ENCODE measurements around the gene PNPLA2.
A peak's percentile ranks its signal among the peaks of the same experiment; 100 is the strongest.

The PNPLA2 gene

DNA sequence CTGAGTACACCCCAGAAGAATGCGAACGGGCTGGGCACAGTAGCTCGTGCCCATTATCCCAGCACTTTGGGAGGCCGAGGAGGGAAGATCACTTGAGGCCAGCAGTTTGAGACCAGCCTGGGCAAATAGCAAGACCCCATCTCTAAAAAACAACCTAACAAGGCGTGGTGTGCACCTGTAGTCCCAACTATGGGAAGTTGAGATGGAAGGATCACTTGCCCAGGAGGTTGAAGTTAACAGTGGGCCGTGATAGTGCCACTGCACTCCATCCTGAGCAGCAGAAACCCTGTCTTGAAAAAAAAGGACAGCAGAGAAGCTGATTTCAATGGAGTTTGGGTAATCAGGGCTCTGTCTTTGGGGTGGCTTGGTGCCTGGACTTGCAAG, 5.7 kb upstream of the PNPLA2 start:
- Histone ChIP-seq H3K4me3 (ENCODE audit: low read depth, low read length) (no peak overlapping the region), H3K27ac (ENCODE audit: low read depth, low read length) (peak overlapping the region; percentile 63), H3K4me1 (ENCODE audit: control insufficient read depth, insufficient read depth, low read length) (peaks cover 13% of the 10 kb centered on the region; the same call in 1 of the 2 replicates), H3K36me3 (ENCODE audit: control insufficient read depth, insufficient read depth, low read length) (peaks cover 34% of the 10 kb centered on the region), H3K27me3 (ENCODE audit: control insufficient read depth, insufficient read depth, low read length) (no peaks in the 10 kb centered on the region), H3K9ac (ENCODE audit: low read depth, low read length) (no peak overlapping the region), H3K9me3 (ENCODE audit: control insufficient read depth, insufficient read depth, low read length) (no peaks in the 10 kb centered on the region)

- Histone ChIP-seq H3K27me3 (ENCODE audit: control insufficient read depth, insufficient read depth, low read length) (no peaks in the 10 kb centered on the region), H3K9ac (ENCODE audit: low read depth, low read length) (no peak overlapping the region), H3K9me3 (ENCODE audit: control insufficient read depth, insufficient read depth, low read length) (no peaks in the 10 kb centered on the region), H3K27ac (ENCODE audit: low read depth, low read length) (peak overlapping the region; percentile 63), H3K4me1 (ENCODE audit: control insufficient read depth, insufficient read depth, low read length) (peaks cover 17% of the 10 kb centered on the region; the same call in 1 of the 2 replicates), H3K4me3 (ENCODE audit: low read depth, low read length) (no peak overlapping the region), H3K36me3 (ENCODE audit: control insufficient read depth, insufficient read depth, low read length) (peaks cover 34% of the 10 kb centered on the region)
Observed at GRCh38 chr11:813456-814096, 5.1 kb upstream of the PNPLA2 start.

DNA sequence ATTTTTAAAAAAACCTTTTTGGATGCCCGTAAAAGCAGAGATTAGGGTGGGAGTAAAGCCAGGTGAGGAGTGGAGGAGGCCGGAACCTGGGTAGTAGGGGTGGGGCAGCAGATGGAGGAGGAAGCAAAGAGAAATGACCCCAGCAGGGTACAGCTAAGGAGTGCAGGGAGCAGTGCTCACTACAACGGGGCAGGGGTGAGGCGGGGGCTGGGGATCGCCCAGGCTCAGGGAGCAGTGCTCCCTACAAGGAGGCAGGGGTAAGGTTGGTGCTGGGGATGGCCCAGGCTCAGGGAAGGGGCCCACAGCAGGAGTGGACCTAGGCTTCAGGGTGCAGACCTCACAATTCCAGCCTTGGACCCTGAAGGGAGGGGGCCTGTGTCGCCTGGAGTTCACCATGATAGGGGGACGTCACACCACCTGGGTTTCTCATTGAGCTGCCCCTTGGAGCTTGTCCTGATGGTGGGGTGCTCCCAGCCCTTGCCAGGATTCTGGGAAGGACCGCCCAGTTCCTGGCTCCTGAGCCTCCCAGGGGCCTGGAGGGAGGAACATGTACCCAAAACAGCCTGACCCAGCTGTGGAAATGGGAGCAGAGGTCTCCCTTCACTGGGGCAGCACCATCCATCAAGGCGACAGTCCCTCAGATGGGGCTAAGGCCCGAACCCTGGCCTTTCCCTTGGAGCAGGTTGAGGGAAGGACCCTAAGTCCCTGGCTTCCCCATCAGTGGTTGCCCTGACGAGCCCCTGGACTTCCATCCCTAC, 2.9 kb upstream of the PNPLA2 start:
- Histone ChIP-seq H3K9me3 (ENCODE audit: control insufficient read depth, insufficient read depth, low read length) (no peaks in the 10 kb centered on the region), H3K4me1 (ENCODE audit: control insufficient read depth, insufficient read depth, low read length) (peaks cover 22% of the 10 kb centered on the region), H3K36me3 (ENCODE audit: control insufficient read depth, insufficient read depth, low read length) (peaks cover 33% of the 10 kb centered on the region), H3K4me3 (ENCODE audit: low read depth, low read length) (no peak overlapping the region), H3K27ac (ENCODE audit: low read depth, low read length) (no peak overlapping the region), H3K9ac (ENCODE audit: low read depth, low read length) (no peak overlapping the region), H3K27me3 (ENCODE audit: control insufficient read depth, insufficient read depth, low read length) (no peaks in the 10 kb centered on the region)

DNA sequence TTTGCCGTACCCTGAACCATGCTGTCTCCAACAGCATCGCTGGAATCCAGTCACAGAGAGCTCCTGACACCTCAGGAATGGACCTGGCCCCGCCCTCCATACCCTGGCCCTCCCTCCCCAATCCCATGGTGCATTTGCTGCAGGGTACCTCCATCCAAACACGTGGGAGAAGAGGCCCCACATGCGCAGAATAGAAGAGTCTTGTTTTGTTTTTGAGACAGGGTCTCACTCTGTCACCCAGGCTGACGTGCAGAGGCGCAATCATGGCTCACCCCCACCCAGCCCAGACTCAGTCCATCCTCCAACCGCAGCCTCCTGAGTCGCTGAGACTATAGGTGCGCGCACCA, 2.3 kb upstream of the PNPLA2 start:
- Histone ChIP-seq H3K9me3 (ENCODE audit: control insufficient read depth, insufficient read depth, low read length) (no peaks in the 10 kb centered on the region), H3K27ac (ENCODE audit: low read depth, low read length) (no peak overlapping the region), H3K4me3 (ENCODE audit: low read depth, low read length) (no peak overlapping the region), H3K27me3 (ENCODE audit: control insufficient read depth, insufficient read depth, low read length) (no peaks in the 10 kb centered on the region), H3K36me3 (ENCODE audit: control insufficient read depth, insufficient read depth, low read length) (peaks cover 28% of the 10 kb centered on the region), H3K9ac (ENCODE audit: low read depth, low read length) (no peak overlapping the region), H3K4me1 (ENCODE audit: control insufficient read depth, insufficient read depth, low read length) (peaks cover 17% of the 10 kb centered on the region)

DNA sequence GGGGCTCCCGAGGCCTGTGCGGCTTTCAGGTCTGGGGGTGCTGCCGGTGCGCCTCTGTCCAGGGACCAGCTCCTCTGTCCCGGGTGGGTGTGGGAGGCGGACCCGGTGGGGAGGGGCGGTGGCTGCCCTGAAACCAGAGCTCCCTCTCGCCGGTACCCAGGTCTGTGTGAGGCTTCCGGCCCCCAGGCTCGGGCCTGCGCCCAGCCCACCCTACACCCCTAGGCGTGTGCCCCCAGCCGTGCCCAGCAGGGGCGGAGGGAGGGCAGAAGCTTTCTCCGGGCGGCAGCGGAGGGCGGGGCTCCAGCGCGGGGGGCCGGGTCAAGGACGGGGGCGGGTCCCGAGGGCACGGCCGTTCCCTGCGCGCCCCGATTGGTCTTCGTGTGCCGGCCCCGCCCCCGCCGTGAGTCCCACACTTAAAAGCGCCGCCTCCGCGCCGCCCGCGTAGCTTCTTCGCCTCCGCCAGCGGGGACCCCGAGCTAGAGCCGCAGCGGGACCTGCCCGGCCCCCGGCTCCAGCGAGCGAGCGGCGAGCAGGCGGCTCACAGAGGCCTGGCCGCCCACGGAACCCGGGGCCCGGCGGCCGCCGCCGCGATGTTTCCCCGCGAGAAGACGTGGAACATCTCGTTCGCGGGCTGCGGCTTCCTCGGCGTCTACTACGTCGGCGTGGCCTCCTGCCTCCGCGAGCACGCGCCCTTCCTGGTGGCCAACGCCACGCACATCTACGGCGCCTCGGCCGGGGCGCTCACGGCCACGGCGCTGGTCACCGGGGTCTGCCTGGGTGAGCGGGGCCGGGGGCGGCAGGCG, 616 bp downstream of the PNPLA2 start:
- 0 out of 2 replicates have a peak, but pooled peaks cover 7% of the 10 kb centered on the region for H3K36me3 ChIP-seq (ENCODE audit: control insufficient read depth, insufficient read depth, low read length)
- peak overlapping the region; percentile 69; the same call in 1 of the 2 replicates for H3K9ac ChIP-seq (ENCODE audit: low read depth, low read length)
- no peaks in the 10 kb centered on the region for H3K9me3 ChIP-seq (ENCODE audit: control insufficient read depth, insufficient read depth, low read length)
- H3K27ac ChIP-seq (ENCODE audit: low read depth, low read length), result peak overlapping the region; percentile 73
- peaks cover 9% of the 10 kb centered on the region for H3K4me1 ChIP-seq (ENCODE audit: control insufficient read depth, insufficient read depth, low read length)
- peak overlapping the region; percentile 83 for H3K4me3 ChIP-seq (ENCODE audit: low read depth, low read length)
- no peaks in the 10 kb centered on the region for H3K27me3 ChIP-seq (ENCODE audit: control insufficient read depth, insufficient read depth, low read length)

DNA sequence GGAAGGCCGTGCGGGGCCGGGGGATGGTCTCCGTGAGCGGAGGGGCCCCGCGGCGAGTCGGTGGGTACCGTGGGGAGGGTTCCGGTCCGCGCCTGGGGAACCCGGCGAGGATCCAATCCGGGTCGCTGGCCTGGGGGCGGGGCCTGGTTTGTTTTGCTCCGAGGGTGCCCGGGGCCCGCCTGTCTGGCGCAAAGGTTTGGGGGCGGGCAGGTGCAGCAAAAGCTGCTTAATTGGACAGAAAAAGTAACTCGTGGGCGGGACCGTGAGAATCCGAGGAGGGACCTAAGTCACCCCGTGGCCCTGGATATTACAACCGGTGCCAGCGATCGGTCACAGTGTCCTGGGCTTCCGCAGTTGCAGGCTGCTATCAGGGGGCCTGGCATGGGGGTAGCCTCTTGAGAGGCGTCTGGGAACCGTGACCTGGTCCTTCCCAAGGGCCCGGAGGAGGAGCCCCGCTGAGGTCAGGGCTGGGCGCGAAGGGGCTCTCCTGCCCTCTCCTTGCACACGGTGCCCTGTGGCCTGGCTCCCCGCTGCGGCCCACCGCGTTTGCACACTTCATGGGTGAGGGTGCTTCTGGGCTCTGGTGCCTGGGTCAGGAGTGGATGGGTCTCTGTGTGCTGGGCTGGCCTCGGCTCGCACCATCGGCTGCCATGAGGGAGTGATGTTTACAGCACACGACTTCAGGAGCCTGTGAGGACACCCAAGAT, 1.4 kb downstream of the PNPLA2 start:
- 0 out of 2 replicates have a peak, but pooled peaks cover 12% of the 10 kb centered on the region for H3K36me3 ChIP-seq (ENCODE audit: control insufficient read depth, insufficient read depth, low read length)
- peaks cover 9% of the 10 kb centered on the region for H3K4me1 ChIP-seq (ENCODE audit: control insufficient read depth, insufficient read depth, low read length)
- no peak overlapping the region for H3K9ac ChIP-seq (ENCODE audit: low read depth, low read length)
- peak overlapping the region; percentile 83 for H3K4me3 ChIP-seq (ENCODE audit: low read depth, low read length)
- H3K27me3 ChIP-seq (ENCODE audit: control insufficient read depth, insufficient read depth, low read length), result no peaks in the 10 kb centered on the region
- peak overlapping the region; percentile 73 for H3K27ac ChIP-seq (ENCODE audit: low read depth, low read length)
- no peaks in the 10 kb centered on the region for H3K9me3 ChIP-seq (ENCODE audit: control insufficient read depth, insufficient read depth, low read length)

DNA sequence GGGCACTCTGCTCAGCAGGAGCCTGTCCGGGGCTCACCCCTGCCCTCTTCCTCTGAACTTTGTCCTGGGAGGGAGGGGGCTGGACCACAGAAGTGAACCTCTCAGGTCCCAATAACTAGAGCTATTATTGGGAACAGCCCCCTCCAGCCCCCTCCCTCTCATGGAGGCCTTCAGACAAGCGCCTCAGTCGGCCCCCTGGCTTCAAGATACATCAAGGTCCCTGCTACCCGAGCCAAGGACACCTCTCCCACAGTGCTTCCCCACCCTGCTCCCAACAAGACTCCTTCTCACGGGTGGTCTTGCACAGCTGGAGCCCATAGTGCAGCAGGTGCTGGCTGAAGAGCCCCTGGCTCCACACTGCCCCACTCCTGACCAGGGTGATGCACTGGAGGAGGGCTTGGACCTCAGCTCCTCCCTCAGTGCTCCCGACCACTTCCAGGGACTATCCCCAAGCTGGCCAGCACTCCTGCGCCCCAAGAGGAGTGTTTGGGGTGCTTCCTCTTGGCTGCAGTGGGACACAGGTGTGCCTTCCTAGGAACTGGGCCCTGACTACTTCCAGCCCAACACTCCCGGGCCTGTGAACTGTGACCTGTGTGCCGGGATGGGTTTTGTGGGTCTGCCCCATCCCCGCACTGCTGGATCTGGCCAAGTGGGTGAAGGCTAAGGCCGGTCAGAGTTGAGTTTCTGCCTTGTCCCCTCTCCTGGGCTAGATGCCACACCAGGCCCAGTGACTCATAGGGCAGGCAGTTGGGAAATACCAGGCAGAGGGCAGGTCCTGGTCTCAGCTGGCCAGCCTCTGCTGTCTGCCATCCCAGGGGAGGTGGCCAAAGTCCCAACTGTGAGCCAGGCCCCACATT, 2.2 kb downstream of the PNPLA2 start:
- Histone ChIP-seq H3K9me3 (ENCODE audit: control insufficient read depth, insufficient read depth, low read length) (no peaks in the 10 kb centered on the region), H3K9ac (ENCODE audit: low read depth, low read length) (no peak overlapping the region), H3K27ac (ENCODE audit: low read depth, low read length) (no peak overlapping the region), H3K36me3 (ENCODE audit: control insufficient read depth, insufficient read depth, low read length) (0 out of 2 replicates have a peak, but pooled peaks cover 16% of the 10 kb centered on the region), H3K27me3 (ENCODE audit: control insufficient read depth, insufficient read depth, low read length) (peaks cover 4% of the 10 kb centered on the region; the same call in 1 of the 2 replicates), H3K4me3 (ENCODE audit: low read depth, low read length) (peak overlapping the region; percentile 83), H3K4me1 (ENCODE audit: control insufficient read depth, insufficient read depth, low read length) (peaks cover 9% of the 10 kb centered on the region)

GRCh38 chr11:821512-822371, 3.0 kb downstream of the PNPLA2 start:
- H3K4me1 ChIP-seq (ENCODE audit: control insufficient read depth, insufficient read depth, low read length), result peaks cover 9% of the 10 kb centered on the region
- H3K4me3 ChIP-seq (ENCODE audit: low read depth, low read length), result no peak overlapping the region
- H3K27me3 ChIP-seq (ENCODE audit: control insufficient read depth, insufficient read depth, low read length), result peaks cover 5% of the 10 kb centered on the region; the same call in 1 of the 2 replicates
- 0 out of 2 replicates have a peak, but pooled peaks cover 16% of the 10 kb centered on the region for H3K36me3 ChIP-seq (ENCODE audit: control insufficient read depth, insufficient read depth, low read length)
- no peaks in the 10 kb centered on the region for H3K9me3 ChIP-seq (ENCODE audit: control insufficient read depth, insufficient read depth, low read length)
- no peak overlapping the region for H3K27ac ChIP-seq (ENCODE audit: low read depth, low read length)
- H3K9ac ChIP-seq (ENCODE audit: low read depth, low read length), result no peak overlapping the region

DNA sequence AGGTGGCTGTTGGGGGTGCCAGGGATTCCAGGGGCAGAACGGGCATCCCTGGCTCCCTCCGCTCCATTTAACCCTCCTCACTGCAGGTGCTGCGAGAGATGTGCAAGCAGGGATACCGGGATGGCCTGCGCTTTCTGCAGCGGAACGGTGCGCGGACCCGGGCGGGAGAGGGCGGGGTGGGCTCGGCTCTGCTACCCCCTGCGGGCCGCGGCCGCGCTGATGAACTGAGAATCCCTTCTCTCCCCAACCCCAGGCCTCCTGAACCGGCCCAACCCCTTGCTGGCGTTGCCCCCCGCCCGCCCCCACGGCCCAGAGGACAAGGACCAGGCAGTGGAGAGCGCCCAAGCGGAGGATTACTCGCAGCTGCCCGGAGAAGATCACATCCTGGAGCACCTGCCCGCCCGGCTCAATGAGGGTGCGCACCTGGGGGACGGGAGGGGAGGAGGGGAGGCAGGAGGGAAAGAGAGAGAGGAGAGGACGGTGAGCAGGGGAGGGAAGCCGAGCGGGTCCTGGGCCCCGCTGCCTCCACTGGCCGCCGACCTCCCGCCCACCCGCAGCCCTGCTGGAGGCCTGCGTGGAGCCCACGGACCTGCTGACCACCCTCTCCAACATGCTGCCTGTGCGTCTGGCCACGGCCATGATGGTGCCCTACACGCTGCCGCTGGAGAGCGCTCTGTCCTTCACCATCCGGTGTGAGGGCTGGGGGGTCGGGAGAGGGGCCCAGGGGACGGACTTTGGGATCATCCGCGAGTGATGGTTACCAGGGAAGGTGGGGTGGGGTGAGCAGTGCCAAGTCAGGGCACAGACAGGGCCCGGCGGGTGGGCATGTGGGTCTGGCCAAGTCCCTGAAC, 5.0 kb downstream of the PNPLA2 start:
- Histone ChIP-seq H3K27ac (ENCODE audit: low read depth, low read length) (no peak overlapping the region), H3K27me3 (ENCODE audit: control insufficient read depth, insufficient read depth, low read length) (peaks cover 17% of the 10 kb centered on the region), H3K36me3 (ENCODE audit: control insufficient read depth, insufficient read depth, low read length) (0 out of 2 replicates have a peak, but pooled peaks cover 16% of the 10 kb centered on the region), H3K9ac (ENCODE audit: low read depth, low read length) (no peak overlapping the region), H3K4me3 (ENCODE audit: low read depth, low read length) (no peak overlapping the region), H3K9me3 (ENCODE audit: control insufficient read depth, insufficient read depth, low read length) (no peaks in the 10 kb centered on the region), H3K4me1 (ENCODE audit: control insufficient read depth, insufficient read depth, low read length) (peaks cover 17% of the 10 kb centered on the region)
